MM.1S (cell line): ENCODE results near the gene NCF1.
"Not testable (repeated sequence)": the region's sequence is repeated elsewhere in the genome, so short reads cannot be mapped to it uniquely, and the experiment has no call there.

ENCODE experiments used
- DNase-seq: peaks from one replicate; pipeline ENCODE4 v3.0.0-alpha.2; 2015
- H2AFZ ChIP-seq: fragments of 300-600 bp; sonication (generic); 2 replicates; pipeline ENCODE4 v1.6.0; 2016; ENCODE audit warnings: antibody characterized with exemption, low read length
- H3F3A ChIP-seq: fragments of 300-600 bp; sonication (generic); 2 replicates; pipeline ENCODE4 v1.6.1; 2016; ENCODE audit warnings: mild to moderate bottlenecking, antibody characterized with exemption, low read length, moderate library complexity, mixed read lengths; ENCODE audit not compliant: insufficient read depth
- H3K27ac ChIP-seq: fragments of 300-600 bp; sonication (generic); 2 replicates; pipeline ENCODE4 v1.5.1; 2016; ENCODE audit warnings: mild to moderate bottlenecking, low read length
- H3K27me3 ChIP-seq: fragments of 300-600 bp; sonication (generic); replicated peaks from 2 replicates; pipeline ENCODE4 v1.6.0; 2016; ENCODE audit warnings: low read length; ENCODE audit not compliant: insufficient read depth
- H3K36me3 ChIP-seq: fragments of 300-600 bp; sonication (generic); replicated peaks from 2 replicates; pipeline ENCODE4 v1.6.1; 2016; ENCODE audit warnings: mild to moderate bottlenecking, low read length, mixed read lengths; ENCODE audit not compliant: insufficient read depth
- H3K4me1 ChIP-seq: fragments of 300-600 bp; sonication (generic); 2 replicates; pipeline ENCODE4 v1.6.1; 2016; ENCODE audit warnings: low read length, mixed read lengths
- H3K4me2 ChIP-seq: fragments of 300-600 bp; sonication (generic); 2 replicates; pipeline ENCODE4 v1.6.0; 2016; ENCODE audit warnings: low read depth, low read length
- H3K4me3 ChIP-seq: fragments of 300-600 bp; sonication (generic); 2 replicates; pipeline ENCODE4 v1.5.1; 2016; ENCODE audit warnings: low read length, mixed read lengths
- H3K79me2 ChIP-seq: fragments of 300-600 bp; sonication (generic); 2 replicates; pipeline ENCODE4 v1.6.1; 2016; ENCODE audit warnings: mixed run types, low read length, mixed read lengths
- H3K9ac ChIP-seq: fragments of 300-600 bp; sonication (generic); 2 replicates; pipeline ENCODE4 v1.6.1; 2016; ENCODE audit warnings: low read length, mixed read lengths
- H3K9me2 ChIP-seq: fragments of 300-600 bp; sonication (generic); replicated peaks from 2 replicates; pipeline ENCODE4 v1.6.1; 2016; ENCODE audit warnings: mild to moderate bottlenecking, low read length, mixed read lengths; ENCODE audit not compliant: insufficient read depth
- H3K9me3 ChIP-seq: fragments of 300-600 bp; sonication (generic); replicated peaks from 2 replicates; pipeline ENCODE4 v1.6.1; 2016; ENCODE audit warnings: mild to moderate bottlenecking, low read length, mixed read lengths; ENCODE audit not compliant: insufficient read depth
- H4K20me1 ChIP-seq: fragments of 300-600 bp; sonication (generic); 2 replicates; pipeline ENCODE4 v1.6.1; 2016; ENCODE audit warnings: mild to moderate bottlenecking, low read length, moderate library complexity, mixed read lengths; ENCODE audit not compliant: insufficient read depth

Gene NCF1

GRCh38 chr7:74766509-74766908 is 7.3 kb upstream of the NCF1 start:
- not testable (repeated sequence) for H3K27me3 ChIP-seq, H3K36me3 ChIP-seq, H4K20me1 ChIP-seq, H3K4me3 ChIP-seq, H3F3A ChIP-seq, H3K4me1 ChIP-seq, DNase-seq, H3K9me2 ChIP-seq, H3K9me3 ChIP-seq, H3K4me2 ChIP-seq, H2AFZ ChIP-seq, H3K9ac ChIP-seq, H3K27ac ChIP-seq, H3K79me2 ChIP-seq

- H3K4me3 ChIP-seq, H3K79me2 ChIP-seq, H3K27me3 ChIP-seq, H3K36me3 ChIP-seq, H3K9me2 ChIP-seq, H2AFZ ChIP-seq, H3K4me1 ChIP-seq, DNase-seq, H3K9me3 ChIP-seq, H3K27ac ChIP-seq, H3K9ac ChIP-seq, H3K4me2 ChIP-seq, H4K20me1 ChIP-seq, H3F3A ChIP-seq: not testable (repeated sequence)
These were observed 6.8 kb upstream of the NCF1 start for GRCh38 chr7:74766991-74767390.

- H3K27me3 ChIP-seq, H3K79me2 ChIP-seq, H3K36me3 ChIP-seq, H3K27ac ChIP-seq, H3K9ac ChIP-seq, H3K9me2 ChIP-seq, H2AFZ ChIP-seq, H3F3A ChIP-seq, H3K4me2 ChIP-seq, H3K4me1 ChIP-seq, H3K9me3 ChIP-seq, H3K4me3 ChIP-seq, DNase-seq, H4K20me1 ChIP-seq: not testable (repeated sequence)
These were observed 3.7 kb upstream of the NCF1 start for GRCh38 chr7:74770062-74770461.

GRCh38 chr7:74772093-74772492 is 1.7 kb upstream of the NCF1 start:
- not testable (repeated sequence) for DNase-seq, H3K4me3 ChIP-seq, H3K9me3 ChIP-seq, H3K9me2 ChIP-seq, H3K27ac ChIP-seq, H4K20me1 ChIP-seq, H3K4me1 ChIP-seq, H2AFZ ChIP-seq, H3F3A ChIP-seq, H3K4me2 ChIP-seq, H3K9ac ChIP-seq, H3K36me3 ChIP-seq, H3K79me2 ChIP-seq, H3K27me3 ChIP-seq

GRCh38 chr7:74775111-74775510 is 1.3 kb downstream of the NCF1 start:
- not testable (repeated sequence) for H3K36me3 ChIP-seq, H2AFZ ChIP-seq, H3K79me2 ChIP-seq, H3K9me2 ChIP-seq, H3K27ac ChIP-seq, H4K20me1 ChIP-seq, H3K9me3 ChIP-seq, H3K9ac ChIP-seq, H3K4me2 ChIP-seq, DNase-seq, H3K4me1 ChIP-seq, H3F3A ChIP-seq, H3K27me3 ChIP-seq, H3K4me3 ChIP-seq

- not testable (repeated sequence) for H3K4me1 ChIP-seq, DNase-seq, H3K9me3 ChIP-seq, H3K27ac ChIP-seq, H2AFZ ChIP-seq, H3F3A ChIP-seq, H3K27me3 ChIP-seq, H3K36me3 ChIP-seq, H3K4me3 ChIP-seq, H3K9ac ChIP-seq, H3K79me2 ChIP-seq, H4K20me1 ChIP-seq, H3K9me2 ChIP-seq, H3K4me2 ChIP-seq
These were observed 5.2 kb downstream of the NCF1 start for GRCh38 chr7:74779053-74779452.

- H4K20me1 ChIP-seq, H3K79me2 ChIP-seq, H3K36me3 ChIP-seq, H3K9ac ChIP-seq, H3K4me1 ChIP-seq, H2AFZ ChIP-seq, H3K4me3 ChIP-seq, H3K27ac ChIP-seq, DNase-seq, H3K9me2 ChIP-seq, H3F3A ChIP-seq, H3K9me3 ChIP-seq, H3K27me3 ChIP-seq, H3K4me2 ChIP-seq: not testable (repeated sequence)
These were observed 7.9 kb downstream of the NCF1 start for GRCh38 chr7:74781746-74782145.

- not testable (repeated sequence) for H3K9me2 ChIP-seq, H3K4me2 ChIP-seq, DNase-seq
These were observed 9.8 kb downstream of the NCF1 start for GRCh38 chr7:74783595-74783994.

More at GRCh38 chr7:74783595-74783994, 9.8 kb downstream of the NCF1 start:
- not testable (repeated sequence) for H3K4me1 ChIP-seq, H3K4me3 ChIP-seq, H3K9ac ChIP-seq, H3K9me3 ChIP-seq, H3K36me3 ChIP-seq, H4K20me1 ChIP-seq, H3K79me2 ChIP-seq, H3K27me3 ChIP-seq, H3K27ac ChIP-seq, H2AFZ ChIP-seq, H3F3A ChIP-seq
